Fibroblast of lung (primary cell): Measurements from ENCODE around the gene ANGPTL5. TPM values are rescaled to one million over a fixed set of nuclear protein-coding genes. Genes with fewer than 3 reads are reported as not detected.
"Not testable (repeated sequence)": the region's sequence is repeated elsewhere in the genome, so short reads cannot be mapped to it uniquely, and the experiment has no call there.

Experiments used
- DNase-seq, 2 donors: peaks; one replicate each; pipeline versions ENCODE4 v3.0.0 to v3.0.0-alpha.2; 2010; ENCODE audit warnings: low read depth in 2 of 2
- H2AFZ ChIP-seq: 2 replicates; pipeline ENCODE4 v1.5.1; 2012; ENCODE audit warnings: low read length, control low read depth, inconsistent platforms
- H3K27ac ChIP-seq: 2 replicates; pipeline ENCODE4 v1.5.1; 2011; ENCODE audit warnings: low read length, control low read depth; ENCODE audit not compliant: insufficient read depth
- H3K27me3 ChIP-seq: 2 replicates; pipeline ENCODE4 v1.5.1; 2011; ENCODE audit warnings: mild to moderate bottlenecking, low read length; ENCODE audit not compliant: control insufficient read depth, insufficient read depth
- H3K36me3 ChIP-seq: 2 replicates; pipeline ENCODE4 v1.5.1; 2011; ENCODE audit warnings: low read length; ENCODE audit not compliant: control insufficient read depth, insufficient read depth
- H3K4me1 ChIP-seq: 2 replicates; pipeline ENCODE4 v1.5.1; 2011; ENCODE audit warnings: low read length; ENCODE audit not compliant: control insufficient read depth, insufficient read depth; ENCODE audit errors: extremely low read depth
- H3K4me2 ChIP-seq: 2 replicates; pipeline ENCODE4 v1.5.1; 2011; ENCODE audit warnings: low read length, control low read depth; ENCODE audit not compliant: insufficient read depth; ENCODE audit errors: extremely low read depth
- H3K4me3 ChIP-seq, 4 experiments: fragments of 200-600 bp in 1 of 4; sonication (generic) in 1 of 4; replicated peaks in 1 of 4; 2 replicates each; pipeline ENCODE4 v1.5.1; 2011 to 2016; ENCODE audit warnings: low read length in 4 of 4, low read depth in 3 of 4, mild to moderate bottlenecking in 3 of 4, control low read depth in 2 of 4, inconsistent platforms in 1 of 4, mixed read lengths in 1 of 4; ENCODE audit not compliant: insufficient read depth in 1 of 4; ENCODE audit errors: control extremely low read depth in 1 of 4
- H3K79me2 ChIP-seq: 2 replicates; pipeline ENCODE4 v1.5.1; 2012; ENCODE audit warnings: mild to moderate bottlenecking, low read length, inconsistent platforms; ENCODE audit not compliant: control insufficient read depth, insufficient read depth
- H3K9ac ChIP-seq: 2 replicates; pipeline ENCODE4 v1.5.1; 2011; ENCODE audit warnings: mild to moderate bottlenecking, low read length, control low read depth; ENCODE audit not compliant: insufficient read depth
- H3K9me3 ChIP-seq: 2 replicates; pipeline ENCODE4 v1.5.1; 2012; ENCODE audit warnings: low read depth, low read length; ENCODE audit not compliant: control insufficient read depth, insufficient read depth
- H4K20me1 ChIP-seq: 2 replicates; pipeline ENCODE4 v1.5.1; 2011; ENCODE audit warnings: low read length; ENCODE audit not compliant: control insufficient read depth, insufficient read depth; ENCODE audit errors: extremely low read depth
- CTCF ChIP-seq, 2 donors: IDR thresholded peaks in 1 of 2; conservative IDR thresholded peaks in 1 of 2; 1 replicate in 1 of 2; 2 replicates in 1 of 2; pipeline ENCODE4 v1.5.1; 2011 to 2012; ENCODE audit warnings: low read length in 2 of 2, control low read depth in 1 of 2, inconsistent platforms in 1 of 2, low read depth in 1 of 2, mild to moderate bottlenecking in 1 of 2
- EZH2 ChIP-seq: IDR thresholded peaks from 2 replicates; pipeline ENCODE4 v1.5.1; 2012; ENCODE audit warnings: low read length, control low read depth, mild to moderate bottlenecking; ENCODE audit errors: missing control alignments
- polyA plus RNA-seq, 2 donors: library from polyadenylated mRNA; depleted of rRNA in 1 of 2; stranded (reverse) in 1 of 2; unstranded in 1 of 2; fragments of >200 nt; gene quantifications; 2 replicates each; pipeline ENCODE4 v1.2.1, GENCODE V29; 2011 to 2012; ENCODE audit warnings: missing spikeins in 1 of 2
- total RNA-seq: library from RNA; depleted of rRNA; stranded (reverse); fragments of >200 nt; gene quantifications from 2 replicates; pipeline ENCODE4 v1.2.1, GENCODE V29; 2014

The ANGPTL5 gene
- total and polyA plus RNA-seq, 2 donors (not counting 1 experiment from before 2014, with no cell fraction given): 0.17 to 0.18 TPM

- Histone ChIP-seq H3K9ac (no peak overlapping the region), H3K9me3 (no peaks in the 10 kb centered on the region), H3K27me3 (no peaks in the 10 kb centered on the region), H3K27ac (no peak overlapping the region), H3K36me3 (no peaks in the 10 kb centered on the region), H2AFZ (peak overlapping the region; percentile 50), H3K4me3 (no peak overlapping the region), H3K79me2 (no peaks in the 10 kb centered on the region), H3K4me1 (peaks cover 12% of the 10 kb centered on the region), H4K20me1 (no peaks in the 10 kb centered on the region), H3K4me2 (peak overlapping the region; percentile 32)
- peak; percentile 76 to 83 for TF ChIP-seq CTCF (conservative IDR thresholded peaks at IDR 0.05 in 1 of 2, IDR thresholded peaks at IDR 0.05 in 1 of 2; ENCODE audit: low read depth in 1 of 2, low read length in 2 of 2)
- TF ChIP-seq EZH2: no peak
- peak; percentile 55 to 82 for DNase-seq
Measured at GRCh38 chr11:101860696-101861427, 55.5 kb downstream of the ANGPTL5 start.

DNA sequence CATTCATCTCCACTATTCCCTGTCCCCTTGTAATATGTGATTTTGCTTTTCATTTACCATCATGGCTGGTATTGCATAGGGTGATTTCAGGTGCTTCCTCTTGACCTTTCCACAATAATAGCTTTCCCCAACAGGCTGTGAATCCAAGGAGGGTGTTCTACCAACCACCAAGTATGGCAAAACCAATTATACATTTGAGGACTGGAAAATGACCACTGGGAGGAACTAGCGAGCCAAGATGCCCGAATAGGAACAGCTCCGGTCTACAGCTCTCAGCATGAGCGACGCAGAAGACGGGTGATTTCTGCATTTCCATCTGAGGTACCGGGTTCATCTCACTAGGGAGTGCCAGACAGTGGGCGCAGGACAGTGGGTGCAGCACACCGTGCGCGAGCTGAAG is 64.1 kb downstream of the ANGPTL5 start:
- not testable (repeated sequence) for H3K27ac ChIP-seq, H3K9me3 ChIP-seq, H4K20me1 ChIP-seq, H3K79me2 ChIP-seq, H2AFZ ChIP-seq, H3K4me1 ChIP-seq, H3K4me3 ChIP-seq, H3K9ac ChIP-seq, H3K4me2 ChIP-seq, H3K27me3 ChIP-seq, H3K36me3 ChIP-seq
- DNase-seq: peak in 1 of 2 donors; percentile 15
- TF ChIP-seq CTCF (conservative IDR thresholded peaks at IDR 0.05 in 1 of 2, IDR thresholded peaks at IDR 0.05 in 1 of 2; ENCODE audit: low read depth in 1 of 2, low read length in 2 of 2): peak in 1 of 2 donors; percentile 20

DNA sequence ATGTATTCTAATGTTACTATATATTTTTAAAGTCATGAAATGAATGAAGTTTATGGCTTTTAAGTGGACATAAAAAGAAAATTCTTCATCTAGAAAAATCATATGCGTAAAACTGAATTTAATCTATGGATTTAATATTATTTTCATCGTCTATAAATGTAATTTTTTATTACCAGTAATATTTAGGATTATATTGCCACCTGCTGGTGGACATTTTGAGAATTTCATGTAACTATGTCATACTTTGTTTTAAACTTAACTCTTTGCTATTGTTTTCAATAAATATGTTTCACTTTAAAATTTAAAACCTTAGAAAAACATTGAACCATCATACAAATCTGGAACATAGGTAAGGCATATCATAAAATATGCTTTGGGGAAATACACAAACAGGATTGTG is 68.1 kb downstream of the ANGPTL5 start:
- no peaks in the 10 kb centered on the region for H3K79me2 ChIP-seq
- no peak overlapping the region for H3K27ac ChIP-seq
- DNase-seq: peak in 1 of 2 donors; percentile 65
- no peak overlapping the region for H3K9ac ChIP-seq
- H3K36me3 ChIP-seq: no peaks in the 10 kb centered on the region
- no peaks in the 10 kb centered on the region for H3K9me3 ChIP-seq
- no peak overlapping the region for H3K4me2 ChIP-seq
- no peak overlapping the region for H2AFZ ChIP-seq
- TF ChIP-seq CTCF (conservative IDR thresholded peaks at IDR 0.05 in 1 of 2, IDR thresholded peaks at IDR 0.05 in 1 of 2; ENCODE audit: low read depth in 1 of 2, low read length in 2 of 2) (peak in 1 of 2 donors; percentile 23), EZH2 (no peak)
- no peaks in the 10 kb centered on the region for H4K20me1 ChIP-seq
- no peak overlapping the region for H3K4me3 ChIP-seq
- H3K27me3 ChIP-seq: no peaks in the 10 kb centered on the region
- H3K4me1 ChIP-seq: no peaks in the 10 kb centered on the region
